GM10266 (cell line): ENCODE results near the gene HGF.

Experiments
- DNase-seq: peaks from one replicate; pipeline ENCODE4 v3.0.0; 2012; ENCODE audit errors: extremely low spot score
- TF ChIP-seq, protein P1 (sequence below): IDR thresholded peaks from 2 replicates; pipeline ENCODE4 v1.5.1; 2012; ENCODE audit warnings: mild to moderate bottlenecking, low read depth; ENCODE audit not compliant: control insufficient read depth, insufficient read depth; ENCODE audit errors: missing control alignments

Gene HGF

DNA sequence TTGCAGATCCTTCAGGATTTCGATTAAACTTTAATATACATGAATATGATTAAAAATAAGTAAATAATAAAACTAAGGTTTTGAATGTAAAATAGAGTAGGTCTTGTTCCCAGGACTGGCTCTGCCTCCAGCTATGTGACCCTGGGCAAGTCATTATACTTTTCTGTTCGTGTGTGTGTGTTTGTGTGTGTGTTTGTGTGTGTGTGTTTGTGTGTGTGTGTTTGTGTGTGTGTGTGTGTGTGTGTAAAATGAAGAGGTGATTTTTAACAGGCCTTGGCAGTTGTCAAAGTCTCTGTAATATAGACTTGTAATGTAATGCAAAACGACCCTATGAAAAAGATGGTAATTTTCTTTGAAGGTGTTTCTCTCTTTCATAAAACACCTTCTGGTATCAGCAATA lies 79.2 kb downstream of the HGF start:
- DNase-seq, result no peak
- TF ChIP-seq, protein P1, sequence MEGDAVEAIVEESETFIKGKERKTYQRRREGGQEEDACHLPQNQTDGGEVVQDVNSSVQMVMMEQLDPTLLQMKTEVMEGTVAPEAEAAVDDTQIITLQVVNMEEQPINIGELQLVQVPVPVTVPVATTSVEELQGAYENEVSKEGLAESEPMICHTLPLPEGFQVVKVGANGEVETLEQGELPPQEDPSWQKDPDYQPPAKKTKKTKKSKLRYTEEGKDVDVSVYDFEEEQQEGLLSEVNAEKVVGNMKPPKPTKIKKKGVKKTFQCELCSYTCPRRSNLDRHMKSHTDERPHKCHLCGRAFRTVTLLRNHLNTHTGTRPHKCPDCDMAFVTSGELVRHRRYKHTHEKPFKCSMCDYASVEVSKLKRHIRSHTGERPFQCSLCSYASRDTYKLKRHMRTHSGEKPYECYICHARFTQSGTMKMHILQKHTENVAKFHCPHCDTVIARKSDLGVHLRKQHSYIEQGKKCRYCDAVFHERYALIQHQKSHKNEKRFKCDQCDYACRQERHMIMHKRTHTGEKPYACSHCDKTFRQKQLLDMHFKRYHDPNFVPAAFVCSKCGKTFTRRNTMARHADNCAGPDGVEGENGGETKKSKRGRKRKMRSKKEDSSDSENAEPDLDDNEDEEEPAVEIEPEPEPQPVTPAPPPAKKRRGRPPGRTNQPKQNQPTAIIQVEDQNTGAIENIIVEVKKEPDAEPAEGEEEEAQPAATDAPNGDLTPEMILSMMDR, result no peak

DNA sequence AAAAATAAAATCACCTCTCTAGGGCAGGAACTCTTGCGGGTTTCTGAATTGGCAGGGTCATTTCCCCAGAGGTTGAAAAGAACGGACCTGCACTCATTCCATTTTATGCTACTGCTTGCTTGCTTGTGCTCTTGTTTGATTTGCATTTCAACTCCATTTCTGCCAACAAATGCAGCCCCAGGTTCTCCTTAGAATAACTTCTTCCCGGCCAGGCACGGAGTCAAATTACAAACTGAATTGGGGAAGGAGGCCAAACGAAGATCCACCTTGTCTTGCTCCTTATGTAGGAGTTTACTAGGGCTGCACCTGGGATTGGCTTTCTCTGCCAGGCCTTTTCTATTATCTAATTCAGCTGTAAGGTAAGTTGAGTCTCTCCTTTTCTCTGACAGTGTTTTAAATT lies 79.6 kb downstream of the HGF start:
- TF ChIP-seq, protein P1, result no peak
- DNase-seq, result no peak

DNA sequence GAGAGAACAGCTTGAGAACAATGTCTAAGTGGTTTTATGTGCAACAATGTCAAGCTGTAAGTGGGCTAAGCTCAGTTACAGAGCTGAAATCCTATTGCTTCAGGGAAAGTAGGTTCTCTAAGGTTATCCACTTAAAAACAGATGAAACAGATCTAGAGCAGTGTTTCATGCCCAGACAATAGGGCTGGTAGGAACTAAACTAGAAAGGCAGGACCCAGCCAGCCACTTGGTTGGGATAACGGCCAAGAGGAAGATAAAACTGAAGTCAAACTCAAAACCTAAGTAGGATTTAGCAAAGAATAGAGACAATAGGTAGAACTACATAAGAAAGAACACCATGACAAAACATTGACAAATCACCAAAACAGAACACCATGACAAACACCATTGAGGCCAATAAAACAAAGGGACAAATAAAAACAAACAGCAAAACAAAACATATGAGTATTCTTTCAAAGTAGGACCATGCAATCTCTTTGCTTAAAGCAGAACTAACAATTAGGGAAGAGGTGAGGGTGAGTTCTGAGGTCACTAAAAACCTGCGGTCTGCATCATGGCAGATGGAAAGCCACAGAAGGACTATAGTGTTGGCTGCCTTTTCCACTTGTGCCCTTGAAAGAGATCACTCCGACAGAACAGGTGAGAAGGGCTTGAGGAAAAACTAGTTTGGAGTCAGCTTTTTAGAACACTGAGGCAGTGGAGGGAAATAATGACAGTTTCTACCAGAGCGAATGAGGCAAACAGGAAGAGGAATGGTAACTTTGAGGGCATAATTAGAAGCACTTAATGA lies 81.0 kb downstream of the HGF start:
- DNase-seq, result no peak
- TF ChIP-seq, protein P1, result no peak

- no peak for DNase-seq
- TF ChIP-seq, protein P1, result no peak
These were observed 82.8 kb downstream of the HGF start for GRCh38 chr7:81687062-81687461.

- TF ChIP-seq, protein P1, result no peak
- DNase-seq, result no peak
These were observed 84.5 kb downstream of the HGF start for GRCh38 chr7:81685270-81685868.

DNA sequence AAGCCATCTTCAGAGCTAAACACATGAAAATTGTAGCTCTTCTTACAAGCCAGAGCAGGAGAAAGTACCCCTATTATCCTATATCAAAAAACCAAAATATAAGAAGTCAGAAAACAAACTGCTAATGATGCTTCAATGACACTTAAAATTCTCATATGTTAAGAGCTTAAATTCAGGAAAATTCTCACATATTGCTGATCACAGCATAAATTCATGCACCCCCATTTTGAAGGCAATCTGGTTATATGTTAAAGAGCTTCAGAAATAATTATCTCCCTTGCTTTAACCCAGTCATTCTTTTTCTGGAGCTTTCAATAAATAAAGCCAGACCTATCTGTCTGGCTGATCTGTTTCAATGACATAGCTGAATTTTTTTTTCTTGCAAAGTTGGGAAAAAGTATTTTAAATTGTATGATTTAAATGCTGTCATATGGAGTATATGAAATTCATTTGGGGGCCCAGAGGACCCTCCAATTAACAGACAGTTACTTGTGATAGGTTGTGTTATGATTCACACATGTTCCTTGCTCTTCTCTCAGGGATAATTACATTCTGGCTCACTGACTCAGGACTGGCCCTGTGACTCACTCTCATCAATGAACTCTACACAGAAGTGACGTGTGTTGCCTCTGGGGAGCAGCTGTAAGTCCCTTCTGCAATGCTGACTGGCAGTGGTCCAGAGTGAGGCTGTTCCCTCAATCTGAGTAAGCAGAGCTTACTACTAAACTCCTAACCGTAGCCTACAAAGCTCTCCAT lies 85.2 kb downstream of the HGF start:
- TF ChIP-seq, protein P1, result no peak
- DNase-seq, result peak; percentile 10
